ENCODE measurements around the gene LAMP5. TPM values are rescaled to one million over a fixed set of nuclear protein-coding genes. Genes with fewer than 3 reads are reported as not detected.

Gene LAMP5
- total RNA-seq, 2 donors from 2014 or later: 0.19 to 0.51 TPM

DNA sequence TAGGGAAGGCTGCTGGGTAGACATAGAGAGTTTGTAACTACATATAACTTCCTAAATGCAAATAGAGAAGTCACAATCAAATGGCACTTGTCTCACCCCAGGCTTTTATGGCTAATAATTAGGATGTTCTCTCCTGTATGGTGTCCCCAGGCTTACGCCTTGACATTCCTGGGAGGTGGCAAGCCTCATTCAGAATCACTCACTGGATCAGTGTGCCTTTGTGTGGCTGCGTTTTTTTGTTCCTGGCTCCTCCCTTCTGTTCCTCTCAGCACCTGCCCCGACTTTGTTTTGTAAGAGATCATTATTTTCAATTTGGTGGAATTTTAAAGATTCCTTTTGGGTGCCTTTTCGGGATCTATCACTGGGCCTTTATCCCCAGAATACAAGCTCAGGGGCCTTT lies 5.7 kb downstream of the LAMP5 start:
- DNase-seq (ENCODE audit: low spot score): no peak
- intact Hi-C loops (cut with DNase I): loop anchor here in 1 of 2 donors (5.0 kb wide), 1 partner anchor 1573 kb away; no protein-coding TSS in a partner anchor

DNA sequence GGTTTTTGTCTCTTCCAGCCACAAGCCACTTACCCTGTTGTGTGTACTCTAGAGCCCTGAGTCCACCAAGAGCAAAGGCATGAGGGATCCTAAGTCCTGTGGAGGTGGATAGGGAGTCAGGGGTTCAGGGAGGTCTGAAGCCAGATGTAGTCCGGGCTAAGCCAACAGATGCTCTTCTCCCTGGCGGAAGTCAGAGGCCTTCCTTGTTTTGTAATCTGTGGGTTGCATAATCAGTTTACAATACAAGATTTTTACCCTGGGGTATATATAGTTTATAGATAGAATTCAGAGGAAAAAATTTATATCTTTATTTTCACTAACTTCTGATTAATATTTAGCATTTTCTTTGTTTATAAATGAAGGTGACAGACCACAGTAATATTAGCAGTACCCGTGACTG lies 9.2 kb downstream of the LAMP5 start:
- no peak for DNase-seq (ENCODE audit: low spot score)
- intact Hi-C loops (cut with DNase I): loop anchor here in 1 of 2 donors (5.0 kb wide), 1 partner anchor 1576 kb away; no protein-coding TSS in a partner anchor

DNA sequence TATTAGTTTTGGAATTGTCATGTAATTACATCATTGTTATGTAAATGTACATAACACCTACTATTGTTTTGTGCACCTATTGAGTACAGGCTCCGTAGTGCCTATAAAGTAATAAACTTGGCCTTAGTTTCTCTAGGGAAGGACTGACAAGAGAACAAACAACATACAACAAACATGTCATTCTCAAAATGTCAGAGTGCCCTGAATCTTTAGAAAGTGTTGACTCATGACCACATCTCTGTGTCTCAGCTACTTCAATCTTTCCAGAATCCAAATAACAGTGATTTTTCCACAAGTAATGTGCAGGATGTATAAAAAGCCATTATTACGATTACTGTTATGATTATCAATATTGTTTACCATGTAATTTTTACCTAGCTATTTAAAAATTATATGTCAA lies 17.2 kb downstream of the LAMP5 start:
- intact Hi-C loops (cut with DNase I): no loop called here
- no peak for DNase-seq (ENCODE audit: low spot score)

DNA sequence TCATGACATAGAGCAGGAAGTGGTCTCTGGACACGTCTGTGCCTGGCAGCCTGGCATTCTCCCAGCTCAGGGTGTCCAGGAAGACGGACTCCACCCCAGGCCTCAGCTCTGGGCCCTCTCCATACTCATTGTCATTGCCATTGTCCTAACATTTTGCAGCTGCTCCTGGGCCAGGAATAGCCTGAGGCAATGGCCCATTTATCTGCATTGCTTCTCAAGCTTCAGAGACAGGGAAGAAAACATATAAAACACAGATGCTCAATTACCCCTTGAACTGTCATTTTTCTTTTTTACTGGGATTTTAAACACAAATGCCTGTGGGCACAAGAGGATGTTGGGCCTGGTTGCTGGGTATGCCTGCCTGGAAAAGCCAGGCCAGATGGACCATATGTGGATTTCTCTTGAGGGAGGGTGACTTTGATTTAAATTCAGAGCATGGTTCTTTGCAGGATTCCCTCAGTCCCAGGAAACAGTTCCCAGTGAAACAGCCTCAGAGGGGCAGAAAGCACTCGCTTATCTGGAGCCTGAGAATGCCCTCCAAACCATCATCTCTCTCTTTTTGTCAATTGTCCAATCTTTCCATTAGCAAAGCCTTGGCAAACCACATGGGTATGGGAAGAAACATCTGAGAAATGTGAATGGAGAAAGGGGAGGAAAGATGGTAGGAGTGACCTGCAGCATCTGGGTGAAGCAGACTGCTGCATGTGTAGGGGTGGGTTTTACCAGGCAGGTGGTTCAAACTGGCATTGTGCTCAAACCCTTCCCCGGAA lies 17.9 kb downstream of the LAMP5 start:
- no peak for DNase-seq (ENCODE audit: low spot score)
- intact Hi-C loops (cut with DNase I): no loop called here

DNA sequence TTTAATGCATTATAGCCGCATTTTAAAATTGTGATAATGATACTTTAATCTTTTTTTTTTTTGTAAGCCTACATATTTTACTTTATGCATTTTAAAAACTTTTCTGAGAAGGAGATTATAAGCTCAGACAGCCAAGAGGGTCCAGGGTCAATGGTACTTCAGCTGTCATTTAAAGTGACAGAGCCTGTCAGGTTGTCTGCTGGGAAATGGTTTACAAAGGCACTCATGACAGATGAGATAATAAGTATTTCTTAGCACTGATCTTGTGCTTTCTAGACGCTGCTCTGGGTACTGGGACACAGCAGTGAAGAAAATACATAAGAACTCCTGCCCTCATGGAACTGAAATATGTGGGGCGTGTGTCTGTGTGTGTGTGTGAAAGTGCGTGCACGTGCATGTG lies 19.6 kb downstream of the LAMP5 start:
- no peak for DNase-seq (ENCODE audit: low spot score)
- intact Hi-C loops (cut with DNase I): no loop called here

DNA sequence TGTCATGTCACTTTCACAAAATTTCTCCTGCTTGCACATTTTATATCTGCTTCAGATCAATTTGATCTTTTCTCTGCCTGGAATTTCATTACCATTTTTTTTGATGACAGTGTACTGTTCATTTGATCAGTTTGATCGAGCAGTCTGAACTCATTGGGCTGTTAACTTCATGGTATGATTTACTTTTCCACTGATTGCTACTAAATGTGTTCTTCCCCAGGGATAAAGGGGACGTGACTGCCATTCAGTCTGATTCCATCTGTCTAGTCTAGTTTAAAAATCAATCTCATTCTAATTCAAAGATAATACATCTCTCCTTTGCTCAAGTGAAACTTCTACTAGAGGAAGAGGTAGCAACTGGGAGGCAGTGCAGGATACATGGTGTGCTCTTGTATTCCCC lies 21.1 kb downstream of the LAMP5 start:
- intact Hi-C loops (cut with DNase I): no loop called here
- DNase-seq (ENCODE audit: low spot score): no peak

DNA sequence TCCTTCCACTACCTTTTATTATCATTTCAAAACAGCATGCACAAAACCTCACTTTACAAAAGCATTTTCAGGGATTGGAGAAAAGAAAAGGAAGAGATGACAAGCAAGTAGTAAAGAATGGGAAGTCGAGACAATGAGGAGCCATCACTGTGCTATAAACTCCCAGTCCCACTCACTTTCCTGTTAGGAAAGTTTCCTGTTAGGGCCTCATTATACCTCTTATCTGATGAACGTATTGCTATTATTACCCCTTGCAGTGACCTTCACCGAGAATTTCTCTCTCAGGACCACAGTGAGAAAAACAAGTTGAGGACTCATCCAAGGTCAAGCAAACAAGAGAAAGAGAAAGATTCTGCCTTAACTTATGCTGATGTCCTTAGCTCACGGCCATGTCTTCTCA lies 28.8 kb downstream of the LAMP5 start:
- intact Hi-C loops (cut with DNase I): no loop called here
- DNase-seq (ENCODE audit: low spot score): no peak

DNA sequence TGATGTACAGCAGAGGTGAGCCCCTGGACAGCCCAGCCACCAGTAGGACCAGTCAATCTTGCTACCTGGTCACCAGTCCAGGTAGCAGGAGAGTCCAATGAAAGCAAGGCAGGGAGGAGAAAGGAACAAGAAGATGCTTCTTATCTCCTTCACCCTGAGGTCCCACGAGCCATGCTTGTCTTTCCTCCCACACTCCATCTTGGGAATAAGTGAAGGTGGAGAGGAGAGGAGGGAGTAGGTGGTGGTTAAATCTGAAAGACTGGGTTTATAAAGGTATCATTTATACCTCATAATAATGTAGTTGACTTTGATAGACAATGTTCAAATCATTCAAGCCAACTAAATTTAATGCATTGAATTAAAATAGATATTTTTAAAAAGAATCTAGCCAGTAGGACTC lies 35.9 kb downstream of the LAMP5 start:
- intact Hi-C loops (cut with DNase I): no loop called here
- no peak for DNase-seq (ENCODE audit: low spot score)

DNA sequence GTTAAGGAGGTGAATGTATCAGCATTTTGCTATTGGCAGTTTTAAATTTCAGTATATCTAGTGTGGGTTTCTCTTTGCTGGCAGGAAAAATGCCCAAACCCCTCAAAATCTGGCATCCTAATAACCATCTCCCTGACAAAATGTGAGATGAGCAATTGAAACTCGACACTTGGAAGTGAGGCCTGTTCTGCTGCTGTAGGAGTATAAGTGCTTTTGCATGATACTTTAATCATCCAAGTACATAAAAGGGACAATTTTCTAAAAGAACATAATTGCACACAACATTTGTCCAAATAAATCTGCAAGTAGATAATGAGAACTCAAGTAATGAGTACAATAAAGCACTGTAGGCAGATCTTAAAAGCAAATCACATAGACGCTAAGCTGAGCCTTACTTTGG lies 36.5 kb downstream of the LAMP5 start:
- intact Hi-C loops (cut with DNase I): no loop called here
- no peak for DNase-seq (ENCODE audit: low spot score)

DNA sequence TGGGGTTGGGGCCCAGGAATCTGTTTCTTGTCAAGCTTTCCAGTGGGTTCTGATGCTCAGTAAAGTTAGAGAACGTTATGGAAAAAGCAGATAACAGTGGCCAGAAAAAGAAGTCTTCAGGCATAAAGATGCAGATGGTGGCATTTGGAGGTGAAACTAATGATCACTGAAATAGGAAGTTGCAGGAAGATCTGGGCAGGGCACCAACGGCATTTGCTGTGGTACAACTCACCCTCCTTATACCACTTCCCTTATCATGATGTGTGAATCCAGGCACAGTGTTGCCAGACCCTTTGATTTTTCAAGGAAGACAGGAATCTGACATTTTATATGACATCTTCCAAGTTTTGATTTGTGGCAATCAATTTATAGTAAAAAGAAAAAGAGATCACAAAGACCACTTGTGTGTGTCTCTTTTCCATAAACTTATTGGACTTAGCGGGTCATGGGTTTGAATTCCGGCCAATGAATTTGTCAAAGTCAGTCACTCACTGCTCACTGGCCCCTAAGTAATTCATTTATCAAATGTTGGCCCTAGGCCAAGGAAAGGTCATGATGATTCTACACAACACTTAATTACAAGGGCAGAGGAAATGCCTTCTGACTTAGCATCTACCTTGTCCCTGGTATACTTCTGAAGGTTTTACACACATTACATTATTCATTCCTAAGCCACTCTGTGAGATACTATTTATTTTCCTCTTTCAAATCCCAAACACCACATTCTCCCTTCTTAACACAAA lies 37.6 kb downstream of the LAMP5 start:
- intact Hi-C loops (cut with DNase I): no loop called here
- DNase-seq (ENCODE audit: low spot score): no peak

DNA sequence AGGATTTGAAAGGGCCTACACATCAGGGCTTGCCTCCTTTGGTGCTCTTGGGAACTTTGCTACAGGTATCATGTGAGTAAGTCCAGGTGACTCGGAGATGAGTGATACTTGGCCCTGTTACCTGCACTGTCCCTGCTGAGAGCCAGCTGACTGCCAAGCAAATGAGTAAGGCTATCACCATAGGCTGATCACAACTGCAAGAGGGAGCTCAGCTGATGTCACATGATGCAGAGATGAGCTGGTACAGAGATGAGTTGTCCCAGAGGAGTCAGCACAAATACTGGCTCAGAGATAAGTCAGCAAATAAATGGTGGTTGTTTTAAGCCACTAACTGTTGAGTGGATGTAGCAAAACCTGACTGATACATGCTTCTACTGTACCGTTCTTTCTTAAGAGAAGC lies 41.4 kb downstream of the LAMP5 start:
- intact Hi-C loops (cut with DNase I): no loop called here
- no peak for DNase-seq (ENCODE audit: low spot score)

DNA sequence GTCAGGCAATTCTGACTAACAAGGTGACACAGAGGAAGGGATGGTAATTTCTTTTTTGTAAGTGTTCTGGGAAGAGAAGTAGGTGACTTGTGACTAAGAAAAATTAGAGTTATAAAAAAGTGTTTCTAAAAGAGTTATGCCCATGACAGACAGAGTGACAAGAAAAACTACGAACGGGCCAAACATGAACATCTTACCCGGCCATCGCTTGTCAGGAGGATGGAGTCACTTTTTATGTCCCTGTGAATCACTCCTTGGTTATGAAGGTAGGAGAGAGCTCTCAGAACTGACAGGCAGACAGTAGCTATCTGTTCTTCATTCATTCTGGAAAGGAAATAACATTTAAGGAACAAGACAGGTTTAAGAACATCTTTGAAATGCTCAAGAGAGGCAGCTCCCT lies 43.0 kb downstream of the LAMP5 start:
- DNase-seq (ENCODE audit: low spot score): no peak
- intact Hi-C loops (cut with DNase I): no loop called here

DNA sequence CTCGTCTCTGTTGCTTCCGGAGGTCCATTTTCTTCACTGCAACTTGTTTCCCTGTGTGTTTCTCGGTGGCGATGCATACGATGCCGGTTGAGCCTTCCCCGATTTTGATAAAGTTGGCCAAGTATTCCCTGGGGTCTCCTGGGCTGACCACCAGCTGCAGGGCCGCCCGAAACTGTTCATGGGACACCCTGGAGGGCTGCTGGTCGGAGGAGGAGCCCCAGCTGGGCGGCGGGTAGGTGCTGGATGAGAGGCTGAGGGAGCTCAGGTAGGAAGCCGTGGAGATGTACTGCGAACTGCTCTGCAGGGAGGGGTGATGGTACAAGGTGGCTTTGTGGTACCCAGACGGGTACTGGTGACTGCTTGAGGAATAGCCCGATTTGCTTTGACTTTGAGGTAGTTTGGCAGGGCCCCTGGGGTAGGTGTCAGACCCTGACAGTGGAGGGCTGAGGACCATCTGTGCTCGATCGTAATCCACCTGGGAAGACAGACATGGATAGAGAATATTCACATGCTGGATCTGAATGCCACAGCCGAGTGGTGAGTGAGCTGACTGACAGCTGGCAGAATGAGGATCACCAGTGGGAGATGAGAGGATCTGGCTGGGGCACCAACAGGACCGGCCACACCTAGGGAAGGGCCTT lies 51.6 kb downstream of the LAMP5 start:
- intact Hi-C loops (cut with DNase I): no loop called here
- no peak for DNase-seq (ENCODE audit: low spot score)

DNA sequence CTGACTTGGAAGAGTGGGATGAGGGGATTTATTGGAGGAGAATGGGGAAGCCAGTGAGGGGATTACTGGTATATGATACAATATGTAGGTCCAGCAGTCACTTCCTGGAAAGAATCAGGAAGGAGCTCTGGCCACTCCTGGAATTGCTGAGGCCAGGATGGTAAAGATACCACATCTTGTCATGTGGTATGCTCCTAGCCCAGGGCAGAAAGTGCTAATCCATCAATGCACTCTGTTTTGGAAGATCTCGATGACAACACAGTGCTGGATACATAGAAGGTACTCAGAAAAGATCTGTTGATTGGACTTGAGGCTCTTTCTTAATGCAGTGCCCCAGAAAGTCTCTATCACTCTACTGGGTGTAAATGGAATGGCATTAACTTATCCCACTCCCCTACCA lies 52.6 kb downstream of the LAMP5 start:
- intact Hi-C loops (cut with DNase I): no loop called here
- no peak for DNase-seq (ENCODE audit: low spot score)

DNA sequence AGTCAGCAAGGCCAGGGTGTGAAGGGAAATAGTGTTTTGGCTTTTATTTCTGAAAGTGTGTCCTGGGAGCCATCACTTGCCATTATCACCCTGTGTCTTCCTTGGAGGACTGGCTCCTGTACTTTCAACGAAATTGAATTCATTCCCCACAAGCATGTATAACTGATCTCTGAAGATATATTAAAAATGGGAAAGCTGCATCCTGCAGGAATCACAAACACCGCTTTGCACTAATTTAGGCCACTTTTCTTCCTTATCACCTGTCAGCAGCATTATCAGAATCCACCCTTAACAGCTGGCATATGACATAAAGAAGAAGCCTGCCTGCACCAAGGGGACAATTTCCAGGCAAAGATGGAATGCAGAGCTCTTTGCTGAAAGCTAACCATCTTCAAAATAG lies 56.2 kb downstream of the LAMP5 start:
- intact Hi-C loops (cut with DNase I): no loop called here
- DNase-seq (ENCODE audit: low spot score): no peak

DNA sequence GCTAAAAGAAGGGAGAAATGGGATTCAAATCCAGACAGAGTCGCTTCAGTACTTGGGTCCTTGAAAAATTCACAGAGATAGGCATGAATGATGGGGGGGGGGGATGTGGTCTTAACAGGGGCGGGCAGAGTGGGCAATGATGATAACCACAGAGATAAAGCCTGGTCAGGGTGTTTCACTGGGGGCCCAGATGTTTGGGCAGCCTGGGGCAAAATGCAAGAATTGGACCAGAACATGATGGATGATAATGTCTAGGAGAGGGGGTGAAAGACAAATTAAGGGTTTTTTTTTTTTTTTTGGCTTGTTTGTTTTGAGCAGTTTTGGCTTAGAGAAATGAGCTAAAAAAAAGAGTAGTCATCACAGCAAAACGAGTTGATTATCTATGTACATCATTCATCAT lies 57.4 kb downstream of the LAMP5 start:
- intact Hi-C loops (cut with DNase I): no loop called here
- no peak for DNase-seq (ENCODE audit: low spot score)

DNA sequence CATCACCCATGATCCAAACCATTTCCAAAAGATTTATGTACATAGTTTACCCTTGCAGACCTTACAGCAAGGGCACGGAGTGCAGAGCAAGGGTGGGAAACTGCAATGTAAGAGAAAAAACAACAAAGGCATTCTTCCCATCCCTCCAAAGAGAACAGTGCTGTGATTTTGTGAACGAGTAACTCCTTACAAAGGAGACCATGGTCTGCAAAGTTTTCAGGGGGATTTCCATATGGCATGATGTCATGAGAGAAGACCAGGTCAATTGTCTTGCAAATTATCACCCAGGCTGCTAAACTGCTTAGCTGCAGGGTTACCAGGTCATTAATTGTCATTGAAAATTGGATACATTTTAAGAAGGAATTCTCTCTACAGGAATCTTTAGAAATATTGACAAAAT lies 58.3 kb downstream of the LAMP5 start:
- intact Hi-C loops (cut with DNase I): no loop called here
- DNase-seq (ENCODE audit: low spot score): no peak

DNA sequence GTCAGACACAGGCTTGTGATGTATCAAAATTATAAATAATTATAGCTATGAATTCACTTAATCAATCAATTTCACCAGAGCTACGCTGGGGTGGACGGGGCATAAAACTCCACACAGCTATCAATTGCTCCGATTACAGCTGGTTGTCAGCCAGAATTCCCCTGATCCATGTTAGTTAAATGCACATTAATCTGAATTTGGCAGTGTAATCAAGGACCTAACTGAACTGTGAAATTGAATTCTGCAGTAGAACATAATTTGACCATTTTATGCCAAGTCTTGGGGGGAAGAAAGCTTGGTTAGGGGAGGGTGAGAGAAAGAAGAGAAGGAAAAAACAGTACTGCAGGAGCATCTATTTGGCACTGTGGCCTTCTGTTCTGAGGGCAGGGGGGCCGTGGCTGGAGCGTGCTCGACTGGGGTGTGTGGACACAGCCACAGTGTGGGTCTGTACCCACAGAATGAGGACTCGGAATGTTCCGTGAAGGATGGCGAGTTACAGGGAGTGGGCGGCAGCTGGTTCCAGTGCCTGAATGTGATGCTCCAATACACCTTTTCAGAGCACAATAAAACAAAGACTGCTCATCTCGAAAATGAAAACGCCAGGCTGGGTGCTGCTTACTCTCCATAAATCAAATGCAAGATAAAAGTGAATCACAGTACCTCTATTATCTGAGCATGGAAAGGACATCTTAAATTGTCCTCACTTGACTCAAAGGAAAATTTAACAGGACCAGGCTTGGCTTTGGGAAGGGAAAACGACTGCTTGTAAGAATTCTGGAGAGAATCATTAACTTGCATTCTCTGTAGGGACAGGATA lies 59.2 kb downstream of the LAMP5 start:
- intact Hi-C loops (cut with DNase I): no loop called here
- DNase-seq (ENCODE audit: low spot score): no peak

DNA sequence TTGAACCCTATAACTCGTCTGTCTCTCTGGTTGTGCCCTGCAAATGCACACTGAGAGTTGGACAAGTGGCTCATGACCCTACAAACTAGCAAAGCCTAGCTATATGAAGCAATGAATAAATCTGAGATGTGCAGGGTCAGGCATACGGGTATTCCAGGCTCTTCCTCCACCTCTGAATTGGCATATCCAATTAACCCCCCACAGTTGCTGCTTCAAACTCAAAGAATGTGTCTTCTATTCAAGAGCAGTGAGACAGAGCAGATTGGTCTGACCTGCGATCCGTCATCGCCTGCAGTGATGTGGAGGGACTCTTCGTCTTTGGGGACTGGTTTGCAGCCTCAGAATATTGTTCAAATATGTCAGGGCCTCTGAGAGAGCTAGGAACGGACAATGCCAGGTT lies 59.8 kb downstream of the LAMP5 start:
- DNase-seq (ENCODE audit: low spot score): no peak
- intact Hi-C loops (cut with DNase I): no loop called here

DNA sequence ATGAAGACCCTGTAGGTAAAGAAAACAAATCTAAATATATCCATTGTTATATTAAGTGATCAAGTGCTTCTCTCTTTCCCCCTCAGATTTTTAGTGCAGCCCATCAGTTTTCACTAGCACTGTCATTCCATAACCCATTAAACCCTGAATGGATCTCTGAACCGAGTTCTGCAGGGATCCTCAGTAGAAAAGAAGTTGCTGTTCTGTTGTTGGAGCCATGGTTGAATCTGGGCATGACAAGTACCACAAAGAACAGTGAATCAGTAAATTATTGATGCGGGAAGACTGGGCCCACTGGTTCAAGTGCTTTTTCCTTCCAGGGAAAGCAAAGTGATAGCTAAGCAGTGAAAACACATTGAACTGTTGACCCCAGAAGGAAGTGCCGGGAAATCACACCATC lies 60.4 kb downstream of the LAMP5 start:
- intact Hi-C loops (cut with DNase I): no loop called here
- DNase-seq (ENCODE audit: low spot score): no peak
